HUES48 (cell line): Measurements from ENCODE around the gene PYCR2.
"Not testable (repeated sequence)": the region's sequence is repeated elsewhere in the genome, so short reads cannot be mapped to it uniquely, and the experiment has no call there.

Source experiments
- H3K27ac ChIP-seq: one replicate; pipeline ENCODE4 v1.7.0; 2013; ENCODE audit warnings: low read depth, low read length, inconsistent platforms
- H3K27me3 ChIP-seq: 2 replicates; pipeline ENCODE4 v1.6.1; 2013; ENCODE audit warnings: mild to moderate bottlenecking, low read length; ENCODE audit not compliant: control insufficient read depth, insufficient read depth
- H3K36me3 ChIP-seq: 2 replicates; pipeline ENCODE4 v1.6.1; 2013; ENCODE audit warnings: low read length; ENCODE audit not compliant: control insufficient read depth, insufficient read depth
- H3K4me1 ChIP-seq: 2 replicates; pipeline ENCODE4 v1.6.1; 2013; ENCODE audit warnings: mild to moderate bottlenecking, low read length; ENCODE audit not compliant: control insufficient read depth, insufficient read depth
- H3K4me3 ChIP-seq: 2 replicates; pipeline ENCODE4 v1.5.1; 2013; ENCODE audit warnings: mild to moderate bottlenecking, low read depth, low read length
- H3K9ac ChIP-seq: 2 replicates; pipeline ENCODE4 v1.6.1; 2013; ENCODE audit warnings: mild to moderate bottlenecking, low read depth, low read length, moderate library complexity
- H3K9me3 ChIP-seq: 2 replicates; pipeline ENCODE4 v1.6.1; 2013; ENCODE audit warnings: low read length; ENCODE audit not compliant: control insufficient read depth, insufficient read depth

Gene PYCR2

GRCh38 chr1:225941942-225942222 is 17.8 kb upstream of the PYCR2 start:
- H3K9ac ChIP-seq, result no peak overlapping the region
- H3K27ac ChIP-seq, result no peak overlapping the region
- H3K36me3 ChIP-seq, result peaks cover 5% of the 10 kb centered on the region; the same call in 1 of the 2 replicates
- no peak overlapping the region for H3K4me3 ChIP-seq
- H3K9me3 ChIP-seq, result no peaks in the 10 kb centered on the region
- H3K4me1 ChIP-seq, result peaks cover 48% of the 10 kb centered on the region
- no peaks in the 10 kb centered on the region; the same call in 1 of the 2 replicates for H3K27me3 ChIP-seq

GRCh38 chr1:225941187-225941941 is 17.3 kb upstream of the PYCR2 start, which contains the start of gene LEFTY2:
LEFTY2 (minus strand) TSS chr1:225941220; CDS start chr1:225941140, 80 bp downstream.
- peak within 1 kb of the TSS; percentile 7; the same call in 1 of the 2 replicates for H3K9ac ChIP-seq
- H3K9me3 ChIP-seq, result no peaks in the 10 kb centered on the region
- peaks cover 5% of the 10 kb centered on the region; the same call in 1 of the 2 replicates for H3K36me3 ChIP-seq
- peaks cover 43% of the 10 kb centered on the region for H3K4me1 ChIP-seq
- H3K27ac ChIP-seq, result peak within 1 kb of the TSS; percentile 14
- 0 out of 2 replicates have a peak within 1 kb of the TSS, but pooled peaks have one; percentile 55 for H3K4me3 ChIP-seq
- no peaks in the 10 kb centered on the region; the same call in 1 of the 2 replicates for H3K27me3 ChIP-seq

GRCh38 chr1:225940385-225941151 is 16.5 kb upstream of the PYCR2 start:
- 0 out of 2 replicates have a peak overlapping the region, but pooled peaks have one; percentile 55 for H3K4me3 ChIP-seq
- H3K4me1 ChIP-seq, result peaks cover 35% of the 10 kb centered on the region
- H3K27ac ChIP-seq, result no peak overlapping the region
- H3K36me3 ChIP-seq, result peaks cover 5% of the 10 kb centered on the region; the same call in 1 of the 2 replicates
- no peaks in the 10 kb centered on the region; the same call in 1 of the 2 replicates for H3K27me3 ChIP-seq
- H3K9me3 ChIP-seq, result no peaks in the 10 kb centered on the region
- peak overlapping the region; percentile 7; the same call in 1 of the 2 replicates for H3K9ac ChIP-seq

- not testable (repeated sequence) for H3K27ac ChIP-seq
- H3K9ac ChIP-seq, result peak overlapping the region; percentile 7; the same call in 1 of the 2 replicates
Measured at GRCh38 chr1:225939939-225940310, 15.9 kb upstream of the PYCR2 start.

GRCh38 chr1:225939097-225939938 is 15.3 kb upstream of the PYCR2 start:
- H3K27me3 ChIP-seq, H3K36me3 ChIP-seq, H3K9ac ChIP-seq, H3K27ac ChIP-seq, H3K9me3 ChIP-seq: not testable (repeated sequence)
- Histone ChIP-seq H3K4me1 (peaks cover 22% of the 10 kb centered on the region), H3K4me3 (peak overlapping the region; percentile 55)

More at GRCh38 chr1:225939939-225940310, 15.9 kb upstream of the PYCR2 start:
- peak overlapping the region; percentile 55; the same call in 1 of the 2 replicates for H3K4me3 ChIP-seq
- not testable (repeated sequence) for H3K36me3 ChIP-seq, H3K27me3 ChIP-seq, H3K9me3 ChIP-seq
- peaks cover 28% of the 10 kb centered on the region for H3K4me1 ChIP-seq

- Histone ChIP-seq H3K9ac (no peak overlapping the region), H3K27ac (no peak overlapping the region)
Measured at GRCh38 chr1:225937048-225937968, 13.3 kb upstream of the PYCR2 start.

GRCh38 chr1:225936523-225936922 is 12.5 kb upstream of the PYCR2 start:
- Histone ChIP-seq H3K27ac (no peak overlapping the region), H3K27me3 (no peaks in the 10 kb centered on the region), H3K4me3 (no peak overlapping the region), H3K4me1 (peaks cover 7% of the 10 kb centered on the region; the same call in 1 of the 2 replicates), H3K36me3 (peaks cover 5% of the 10 kb centered on the region; the same call in 1 of the 2 replicates), H3K9me3 (no peaks in the 10 kb centered on the region), H3K9ac (no peak overlapping the region)

More at GRCh38 chr1:225937048-225937968, 13.3 kb upstream of the PYCR2 start:
- Histone ChIP-seq H3K4me3 (no peak overlapping the region), H3K27me3 (no peaks in the 10 kb centered on the region), H3K4me1 (peaks cover 12% of the 10 kb centered on the region; the same call in 1 of the 2 replicates), H3K9me3 (no peaks in the 10 kb centered on the region), H3K36me3 (peaks cover 5% of the 10 kb centered on the region; the same call in 1 of the 2 replicates)

- not testable (repeated sequence) for H3K27me3 ChIP-seq, H3K9me3 ChIP-seq, H3K9ac ChIP-seq, H3K27ac ChIP-seq, H3K36me3 ChIP-seq, H3K4me3 ChIP-seq, H3K4me1 ChIP-seq
Measured at GRCh38 chr1:225936086-225936485, 12.0 kb upstream of the PYCR2 start.

GRCh38 chr1:225934711-225935110 is 10.7 kb upstream of the PYCR2 start:
- no peak overlapping the region for H3K9ac ChIP-seq
- H3K27me3 ChIP-seq, result no peaks in the 10 kb centered on the region
- no peaks in the 10 kb centered on the region for H3K4me1 ChIP-seq
- no peak overlapping the region for H3K27ac ChIP-seq
- H3K36me3 ChIP-seq, result peaks cover 5% of the 10 kb centered on the region; the same call in 1 of the 2 replicates
- no peaks in the 10 kb centered on the region for H3K9me3 ChIP-seq
- no peak overlapping the region for H3K4me3 ChIP-seq

GRCh38 chr1:225933072-225933471 is 9.0 kb upstream of the PYCR2 start:
- Histone ChIP-seq H3K4me3 (no peak overlapping the region), H3K9ac (no peak overlapping the region), H3K27ac (no peak overlapping the region), H3K4me1 (no peaks in the 10 kb centered on the region), H3K9me3 (no peaks in the 10 kb centered on the region), H3K27me3 (no peaks in the 10 kb centered on the region), H3K36me3 (peaks cover 5% of the 10 kb centered on the region; the same call in 1 of the 2 replicates)
